Erythroblast (primary cell): ENCODE data around the gene SFT2D1.

Source experiments
- GATA1 ChIP-seq: IDR thresholded peaks from 2 replicates; pipeline ENCODE4 v1.6.1; 2011; ENCODE audit warnings: low read depth, mild to moderate bottlenecking, control low read depth, low read length, moderate library complexity
- POLR2A ChIP-seq: IDR thresholded peaks from 2 replicates; pipeline ENCODE4 v1.6.1; 2011; ENCODE audit warnings: mild to moderate bottlenecking, low read length

DNA sequence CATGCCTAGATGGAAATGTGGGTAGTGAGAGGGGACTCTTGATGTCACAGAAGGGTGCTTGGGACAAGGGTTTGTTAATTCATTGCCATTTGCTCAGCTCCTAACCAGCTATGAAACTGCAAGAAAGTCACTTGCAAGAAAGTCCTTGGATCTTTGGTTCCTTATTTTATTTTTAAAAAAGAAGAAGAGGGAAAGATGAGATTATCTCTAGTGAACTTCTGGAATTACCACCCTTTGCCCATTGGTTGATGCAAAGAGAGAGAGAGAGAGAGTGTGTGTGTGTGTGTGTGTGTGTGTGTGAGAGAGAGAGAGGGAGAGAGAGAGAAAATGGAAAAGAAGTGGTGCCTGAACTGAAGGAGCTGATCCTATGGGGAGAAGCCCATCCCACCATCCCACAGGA, 4.6 kb upstream of the SFT2D1 start:
- no peak for TF ChIP-seq POLR2A
- no peak for TF ChIP-seq GATA1
